Measurements from ENCODE around the gene LKAAEAR1. TPM values are rescaled to one million over a fixed set of nuclear protein-coding genes. Genes with fewer than 3 reads are reported as not detected.
A peak's percentile ranks its signal among the peaks of the same experiment; 100 is the strongest.

Gene LKAAEAR1
- total RNA-seq, 3 donors from 2014 or later: 0.64 TPM; not detected in 2

DNA sequence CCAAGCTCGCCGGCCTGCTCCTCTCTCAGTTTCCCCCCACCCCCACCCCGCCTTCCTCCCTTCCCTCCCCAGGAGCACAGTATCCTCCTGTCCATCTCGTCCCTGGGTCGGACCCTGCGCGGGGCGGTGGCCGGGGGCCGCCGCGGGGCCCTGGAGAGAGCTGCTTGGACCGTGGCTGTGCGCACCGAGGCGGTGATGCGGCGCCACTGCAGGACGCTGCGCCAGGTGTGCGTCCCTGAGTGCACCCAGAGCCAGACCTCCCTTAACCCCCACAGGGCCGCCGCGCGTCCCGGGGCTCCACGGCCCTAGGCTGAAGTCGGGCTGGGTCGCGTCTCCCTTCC lies 46.0 kb downstream of the LKAAEAR1 start:
- peaks cover 0 to 20% of the 10 kb centered on the region in 2 donors for H3K27me3 ChIP-seq
- H3K4me1 ChIP-seq: peaks cover 0 to 4% of the 10 kb centered on the region in 2 donors
- H3K36me3 ChIP-seq: no peaks in the 10 kb centered on the region
- no peak for DNase-seq (ENCODE audit: low spot score in 2 of 2)
- TF ChIP-seq POLR2A (IDR thresholded peaks at IDR 0.05): no peak
- TF ChIP-seq POLR2AphosphoS5 (IDR thresholded peaks at IDR 0.05): no peak
- TF ChIP-seq, protein P1, sequence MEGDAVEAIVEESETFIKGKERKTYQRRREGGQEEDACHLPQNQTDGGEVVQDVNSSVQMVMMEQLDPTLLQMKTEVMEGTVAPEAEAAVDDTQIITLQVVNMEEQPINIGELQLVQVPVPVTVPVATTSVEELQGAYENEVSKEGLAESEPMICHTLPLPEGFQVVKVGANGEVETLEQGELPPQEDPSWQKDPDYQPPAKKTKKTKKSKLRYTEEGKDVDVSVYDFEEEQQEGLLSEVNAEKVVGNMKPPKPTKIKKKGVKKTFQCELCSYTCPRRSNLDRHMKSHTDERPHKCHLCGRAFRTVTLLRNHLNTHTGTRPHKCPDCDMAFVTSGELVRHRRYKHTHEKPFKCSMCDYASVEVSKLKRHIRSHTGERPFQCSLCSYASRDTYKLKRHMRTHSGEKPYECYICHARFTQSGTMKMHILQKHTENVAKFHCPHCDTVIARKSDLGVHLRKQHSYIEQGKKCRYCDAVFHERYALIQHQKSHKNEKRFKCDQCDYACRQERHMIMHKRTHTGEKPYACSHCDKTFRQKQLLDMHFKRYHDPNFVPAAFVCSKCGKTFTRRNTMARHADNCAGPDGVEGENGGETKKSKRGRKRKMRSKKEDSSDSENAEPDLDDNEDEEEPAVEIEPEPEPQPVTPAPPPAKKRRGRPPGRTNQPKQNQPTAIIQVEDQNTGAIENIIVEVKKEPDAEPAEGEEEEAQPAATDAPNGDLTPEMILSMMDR (IDR thresholded peaks at IDR 0.05): no peak
- no peak overlapping the region for H3K27ac ChIP-seq
- peak overlapping the region; percentile 36 to 82 (median 57) for H3K4me3 ChIP-seq
- no peaks in the 10 kb centered on the region for H3K9me3 ChIP-seq
- intact Hi-C loops (cut with DNase I; ENCODE audit: low total_unique reads): no loop called here

DNA sequence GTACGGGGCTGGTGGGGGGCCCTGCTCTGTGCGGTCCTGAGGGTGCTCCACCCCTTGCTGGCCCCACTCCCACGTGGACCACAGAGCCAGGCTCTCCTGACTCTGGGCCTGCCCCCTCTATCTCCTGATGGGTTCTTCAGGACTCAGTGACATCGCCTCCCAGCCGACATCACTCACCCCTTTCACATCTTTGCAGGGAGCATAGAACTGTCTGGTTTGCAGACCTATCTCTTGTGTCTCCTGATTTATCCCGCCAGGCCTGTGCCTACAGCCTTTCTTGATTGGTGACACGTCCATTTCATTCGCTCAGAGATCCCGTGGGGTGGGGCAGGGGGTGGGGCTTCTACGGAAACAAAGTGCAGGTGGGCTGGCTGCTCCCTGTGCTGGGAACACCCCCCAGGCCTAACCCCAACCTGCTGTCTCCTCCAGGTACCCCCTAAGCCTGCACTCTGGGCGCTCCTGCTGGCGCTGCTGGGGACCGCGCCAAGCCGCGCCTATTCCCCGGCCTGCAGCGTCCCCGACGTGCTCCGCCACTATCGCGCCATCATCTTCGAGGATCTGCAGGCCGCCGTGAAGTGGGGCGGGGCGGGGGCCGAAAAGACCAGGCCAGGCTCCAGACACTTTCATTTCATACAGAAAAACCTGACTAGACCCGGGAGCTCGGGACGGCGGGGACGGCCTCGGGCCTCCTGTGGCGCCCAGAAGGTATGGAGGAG lies 46.5 kb downstream of the LKAAEAR1 start:
- Histone ChIP-seq H3K4me3 (peak overlapping the region; percentile 36 to 82 (median 57)), H3K27me3 (peaks cover 0 to 20% of the 10 kb centered on the region in 2 donors), H3K9me3 (no peaks in the 10 kb centered on the region), H3K4me1 (peaks cover 0 to 4% of the 10 kb centered on the region in 2 donors), H3K27ac (no peak overlapping the region), H3K36me3 (no peaks in the 10 kb centered on the region)
- intact Hi-C loops (cut with DNase I; ENCODE audit: low total_unique reads): no loop called here
- TF ChIP-seq POLR2A (IDR thresholded peaks at IDR 0.05) (no peak), POLR2AphosphoS5 (IDR thresholded peaks at IDR 0.05) (no peak)
- TF ChIP-seq, protein P1 (IDR thresholded peaks at IDR 0.05): no peak
- no peak for DNase-seq (ENCODE audit: low spot score in 2 of 2)

DNA sequence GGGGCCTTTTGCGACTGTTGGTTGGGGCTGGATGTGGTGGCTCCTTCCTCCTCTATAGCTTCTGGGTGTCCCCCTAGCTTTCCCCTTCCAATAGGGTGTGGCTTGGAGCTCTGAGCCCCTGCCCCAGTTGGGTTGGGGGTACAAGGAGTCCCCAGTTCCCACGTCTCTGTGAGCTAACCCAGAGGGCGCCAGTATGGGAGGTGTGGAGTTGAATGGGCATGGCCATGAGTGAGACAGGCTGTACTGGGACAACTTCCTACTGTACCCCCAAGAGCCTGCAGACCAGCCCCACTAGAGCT lies 47.0 kb downstream of the LKAAEAR1 start:
- Histone ChIP-seq H3K36me3 (no peaks in the 10 kb centered on the region), H3K4me1 (peaks cover 0 to 3% of the 10 kb centered on the region in 2 donors), H3K9me3 (no peaks in the 10 kb centered on the region), H3K27ac (no peak overlapping the region), H3K4me3 (no peak overlapping the region), H3K27me3 (peaks cover 0 to 17% of the 10 kb centered on the region in 2 donors)
- intact Hi-C loops (cut with DNase I; ENCODE audit: low total_unique reads): no loop called here
- no peak for DNase-seq (ENCODE audit: low spot score in 2 of 2)
- no peak for TF ChIP-seq POLR2AphosphoS5 (IDR thresholded peaks at IDR 0.05)
- TF ChIP-seq, protein P1 (IDR thresholded peaks at IDR 0.05): no peak
- TF ChIP-seq POLR2A (IDR thresholded peaks at IDR 0.05): no peak

DNA sequence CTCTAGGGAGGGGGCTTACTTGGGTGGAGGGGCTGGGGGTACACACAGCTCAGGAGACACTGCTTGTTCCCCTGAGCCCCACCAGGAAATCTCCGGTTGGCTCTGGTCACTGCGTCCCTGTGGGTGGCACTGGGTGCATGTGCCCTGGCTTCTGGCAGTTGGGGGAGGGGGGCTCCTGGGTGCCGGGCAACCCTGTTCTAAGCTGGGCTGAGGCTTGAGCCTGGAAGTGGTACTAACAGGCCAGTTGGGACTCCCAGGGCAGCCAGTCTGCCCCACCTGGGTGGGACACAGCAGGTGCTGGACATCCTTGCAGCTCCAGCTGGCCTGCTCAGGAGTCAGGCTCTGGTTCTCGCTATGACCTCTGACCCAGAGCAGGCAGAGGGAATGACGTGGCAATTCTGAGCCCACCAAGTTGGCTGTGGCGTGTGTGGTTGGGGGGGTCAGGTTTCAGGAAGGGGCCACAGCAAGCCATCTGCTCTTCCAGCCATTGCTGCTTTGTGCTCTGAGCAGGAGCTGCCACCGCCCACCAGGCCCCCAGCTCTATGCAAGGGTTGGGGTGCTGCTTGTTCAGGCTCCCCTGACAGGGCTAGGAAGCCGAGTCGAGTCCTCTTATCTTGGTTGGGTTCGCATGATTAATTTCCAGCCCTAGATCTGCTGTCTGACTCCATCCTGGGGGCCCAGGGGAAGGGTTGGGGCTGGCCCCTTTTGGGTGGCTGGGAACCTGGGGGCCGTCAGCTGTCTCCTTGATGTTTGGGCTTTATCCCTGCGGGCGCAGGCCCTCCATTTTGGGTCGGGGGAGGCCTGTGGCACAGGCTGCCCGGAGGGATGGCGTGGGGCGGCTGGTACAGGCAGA lies 47.6 kb downstream of the LKAAEAR1 start:
- Histone ChIP-seq H3K27me3 (peaks cover 0 to 11% of the 10 kb centered on the region in 2 donors), H3K9me3 (no peaks in the 10 kb centered on the region), H3K36me3 (no peaks in the 10 kb centered on the region), H3K4me1 (no peaks in the 10 kb centered on the region), H3K4me3 (no peak overlapping the region), H3K27ac (no peak overlapping the region)
- no peak for TF ChIP-seq POLR2AphosphoS5 (IDR thresholded peaks at IDR 0.05)
- no peak for DNase-seq (ENCODE audit: low spot score in 2 of 2)
- intact Hi-C loops (cut with DNase I; ENCODE audit: low total_unique reads): no loop called here

DNA sequence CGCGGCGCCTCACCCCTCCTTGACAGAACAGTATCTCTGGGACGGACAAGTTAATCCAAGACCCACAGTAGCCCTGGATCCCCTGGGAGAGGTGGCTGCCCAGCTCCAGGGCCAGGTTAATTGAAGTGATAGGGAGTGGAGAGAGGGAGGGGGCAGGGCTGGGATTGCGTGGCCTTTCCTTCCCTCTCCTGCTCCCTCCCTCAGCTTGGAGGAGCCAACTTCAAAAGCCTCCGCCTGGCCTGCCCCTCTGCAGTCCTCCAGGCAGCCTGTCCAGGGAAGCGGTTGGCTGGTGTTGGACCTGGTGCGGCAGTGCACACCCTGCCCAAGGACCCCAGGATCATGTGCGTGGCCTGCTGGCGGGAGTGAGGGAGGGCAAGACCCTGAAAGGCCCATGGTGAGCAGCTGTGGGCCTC lies 48.3 kb downstream of the LKAAEAR1 start, which contains the start of gene C20orf204:
Gene C20orf204 (plus strand): TSS at position 250 of the 413 bp plus-strand sequence. CDS start 142 bp downstream, at position 392.
- peaks cover 0 to 5% of the 10 kb centered on the region in 2 donors for H3K27me3 ChIP-seq
- H3K27ac ChIP-seq: no peak within 1 kb of the TSS
- TF ChIP-seq, protein P1 (IDR thresholded peaks at IDR 0.05): no peak
- no peak for TF ChIP-seq POLR2A (IDR thresholded peaks at IDR 0.05)
- no peak for TF ChIP-seq POLR2AphosphoS5 (IDR thresholded peaks at IDR 0.05)
- H3K4me1 ChIP-seq: no peaks in the 10 kb centered on the region
- no peaks in the 10 kb centered on the region for H3K36me3 ChIP-seq
- no peak for DNase-seq (ENCODE audit: low spot score in 2 of 2)
- H3K4me3 ChIP-seq: no peak within 1 kb of the TSS
- H3K9me3 ChIP-seq: no peaks in the 10 kb centered on the region
- intact Hi-C loops (cut with DNase I; ENCODE audit: low total_unique reads): no loop called here

All from breast epithelium (tissue), 4 donors.